DOHH2 (cell line): Measurements from ENCODE around the gene BCL2L11.

ENCODE experiments used
- EZH2phosphoT487 ChIP-seq: fragments of 200-600 bp; sonication (generic); IDR thresholded peaks from 2 replicates; pipeline ENCODE4 v1.6.1; 2017; ENCODE audit warnings: borderline replicate concordance, mild to moderate bottlenecking, antibody characterized with exemption, low read length, moderate library complexity, mixed read lengths
- TF ChIP-seq, protein P1 (sequence below): fragments of 200-600 bp; sonication (generic); IDR thresholded peaks from one replicate; pipeline ENCODE4 v1.5.1; 2014; ENCODE audit warnings: antibody characterized with exemption, mild to moderate bottlenecking, low read depth, low read length; ENCODE audit not compliant: poor library complexity, severe bottlenecking

DNA sequence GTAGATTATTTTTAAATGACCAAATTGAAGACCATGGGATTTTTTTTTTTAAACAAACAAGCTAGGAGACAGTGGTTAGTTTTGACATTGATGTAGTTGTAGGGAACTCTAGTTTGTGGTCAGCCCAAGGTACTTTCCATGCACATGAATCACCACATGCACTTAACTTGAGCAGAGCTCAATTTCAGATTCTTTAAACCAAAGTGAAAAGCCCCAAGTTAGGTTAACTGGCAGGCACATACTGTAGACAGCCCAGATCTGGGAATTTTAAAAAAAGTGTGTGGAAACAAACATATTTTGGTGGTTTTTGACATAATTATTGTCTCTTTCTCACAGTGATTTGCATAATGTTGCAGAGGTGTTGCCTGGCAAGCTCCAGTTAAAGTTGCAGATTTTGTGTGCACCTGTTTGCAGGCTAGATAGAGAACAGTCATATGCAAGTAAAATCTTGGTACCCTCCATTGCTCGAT is 88.4 kb downstream of the BCL2L11 start:
- TF ChIP-seq, protein P1, sequence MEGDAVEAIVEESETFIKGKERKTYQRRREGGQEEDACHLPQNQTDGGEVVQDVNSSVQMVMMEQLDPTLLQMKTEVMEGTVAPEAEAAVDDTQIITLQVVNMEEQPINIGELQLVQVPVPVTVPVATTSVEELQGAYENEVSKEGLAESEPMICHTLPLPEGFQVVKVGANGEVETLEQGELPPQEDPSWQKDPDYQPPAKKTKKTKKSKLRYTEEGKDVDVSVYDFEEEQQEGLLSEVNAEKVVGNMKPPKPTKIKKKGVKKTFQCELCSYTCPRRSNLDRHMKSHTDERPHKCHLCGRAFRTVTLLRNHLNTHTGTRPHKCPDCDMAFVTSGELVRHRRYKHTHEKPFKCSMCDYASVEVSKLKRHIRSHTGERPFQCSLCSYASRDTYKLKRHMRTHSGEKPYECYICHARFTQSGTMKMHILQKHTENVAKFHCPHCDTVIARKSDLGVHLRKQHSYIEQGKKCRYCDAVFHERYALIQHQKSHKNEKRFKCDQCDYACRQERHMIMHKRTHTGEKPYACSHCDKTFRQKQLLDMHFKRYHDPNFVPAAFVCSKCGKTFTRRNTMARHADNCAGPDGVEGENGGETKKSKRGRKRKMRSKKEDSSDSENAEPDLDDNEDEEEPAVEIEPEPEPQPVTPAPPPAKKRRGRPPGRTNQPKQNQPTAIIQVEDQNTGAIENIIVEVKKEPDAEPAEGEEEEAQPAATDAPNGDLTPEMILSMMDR: no peak
- no peak for TF ChIP-seq EZH2phosphoT487
